Endothelial cell of umbilical vein (primary cell): ENCODE results near the gene OR2Y1. TPM values are rescaled to one million over a fixed set of nuclear protein-coding genes. Genes with fewer than 3 reads are reported as not detected.

Experiments
- BruUV-seq: library from RNA; stranded (reverse); fragments of 400-500 nt; replicated peaks from 2 replicates; lab custom pipeline; 2021; lab: Mats Ljungman, UMichigan
- CTCF ChIA-PET: fragments of 300-600, 350-600 bp; sonication (Branson Sonifier 250); formaldehyde crosslinking; loops from one replicate; lab custom pipeline; 2021; ENCODE audit warnings: antibody characterized with exemption, inconsistent platforms; lab: Charles Lee
- POLR2A ChIA-PET: fragments of 300-600, 350-600 bp; sonication (Branson Sonifier 250); formaldehyde crosslinking; loops from one replicate; lab custom pipeline; 2021; ENCODE audit warnings: antibody characterized with exemption, inconsistent platforms; lab: Charles Lee
- DNase-seq: peaks from one replicate; pipeline ENCODE4 v3.0.0-alpha.2; 2011; ENCODE audit warnings: low read depth, low spot score
- FAIRE-seq: peaks from 2 replicates; lab custom pipeline; 2011; peaks lifted over from hg19 to GRCh38; lab: Jason Lieb, UNC
- H2AFZ ChIP-seq: 2 replicates; pipeline ENCODE4 v1.6.0; 2012; ENCODE audit warnings: low read depth, low read length, control low read depth, inconsistent platforms
- H3K27ac ChIP-seq: 2 replicates; pipeline ENCODE4 v1.5.1; 2011; ENCODE audit warnings: low read depth, mild to moderate bottlenecking, control low read depth, low read length, moderate library complexity; ENCODE audit not compliant: insufficient read depth
- H3K27me3 ChIP-seq, 2 experiments: 2 replicates each; pipeline versions ENCODE4 v1.6.0 to v1.6.1; 2011; ENCODE audit warnings: low read length in 2 of 2, mixed read lengths in 1 of 2; ENCODE audit not compliant: control insufficient read depth in 2 of 2, insufficient read depth in 2 of 2
- H3K36me3 ChIP-seq, 2 experiments: 2 replicates in 1 of 2; 3 replicates in 1 of 2; pipeline ENCODE4 v1.5.1; 2011; ENCODE audit warnings: low read length in 2 of 2, mild to moderate bottlenecking in 1 of 2, moderate library complexity in 1 of 2; ENCODE audit not compliant: control insufficient read depth in 2 of 2, insufficient read depth in 2 of 2; ENCODE audit errors: extremely low read depth in 1 of 2
- H3K4me1 ChIP-seq: 3 replicates; pipeline ENCODE4 v1.5.1; 2011; ENCODE audit warnings: mild to moderate bottlenecking, low read length; ENCODE audit not compliant: control insufficient read depth, insufficient read depth; ENCODE audit errors: extremely low read depth
- H3K4me2 ChIP-seq: 2 replicates; pipeline ENCODE4 v1.6.1; 2011; ENCODE audit warnings: low read length, control low read depth, mixed read lengths; ENCODE audit not compliant: insufficient read depth
- H3K4me3 ChIP-seq, 3 experiments: fragments of 200-600 bp in 1 of 3; sonication (generic), shearing (Covaris generic) in 1 of 3; replicated peaks in 1 of 3; 2 replicates each; pipeline ENCODE4 v1.5.1; 2011 to 2016; ENCODE audit warnings: control low read depth in 3 of 3, low read length in 3 of 3, mild to moderate bottlenecking in 2 of 3, inconsistent platforms in 1 of 3, low read depth in 1 of 3, moderate library complexity in 1 of 3; ENCODE audit not compliant: insufficient read depth in 1 of 3
- H3K79me2 ChIP-seq: 2 replicates; pipeline ENCODE4 v1.6.0; 2012; ENCODE audit warnings: low read length, inconsistent platforms; ENCODE audit not compliant: control insufficient read depth, insufficient read depth
- H3K9ac ChIP-seq: replicated peaks from 2 replicates; pipeline ENCODE3; 2011; ENCODE audit warnings: low read length, control low read depth; ENCODE audit not compliant: insufficient read depth; ENCODE audit errors: extremely low read depth
- H3K9me1 ChIP-seq: replicated peaks from 3 replicates; pipeline ENCODE4 v1.6.0; 2011; ENCODE audit warnings: mild to moderate bottlenecking, low read length; ENCODE audit not compliant: control insufficient read depth, insufficient read depth; ENCODE audit errors: extremely low read depth
- H3K9me3 ChIP-seq: replicated peaks from 2 replicates; pipeline ENCODE4 v1.5.1; 2012; ENCODE audit warnings: low read length, inconsistent platforms; ENCODE audit not compliant: control insufficient read depth, insufficient read depth
- H4K20me1 ChIP-seq: replicated peaks from 2 replicates; pipeline ENCODE3; 2011; ENCODE audit warnings: mild to moderate bottlenecking, low read length; ENCODE audit not compliant: control insufficient read depth, insufficient read depth; ENCODE audit errors: extremely low read depth
- CTCF ChIP-seq, 2 donors: IDR thresholded peaks; 1 replicate in 1 of 2; 2 replicates in 1 of 2; pipeline ENCODE4 v1.5.1; 2011; ENCODE audit warnings: low read length in 2 of 2, mild to moderate bottlenecking in 2 of 2, moderate library complexity in 2 of 2, control low read depth in 1 of 2, inconsistent platforms in 1 of 2, low read depth in 1 of 2; ENCODE audit not compliant: insufficient read depth in 1 of 2; ENCODE audit errors: extremely low read depth in 1 of 2
- EZH2 ChIP-seq: IDR thresholded peaks from 2 replicates; pipeline ENCODE4 v1.6.1; 2012; ENCODE audit warnings: borderline replicate concordance, low read depth, mild to moderate bottlenecking, moderate library complexity, low read length, inconsistent platforms; ENCODE audit not compliant: severe bottlenecking
- FOS ChIP-seq: IDR thresholded peaks from 2 replicates; pipeline ENCODE4 v1.6.1; 2011; ENCODE audit warnings: mild to moderate bottlenecking, low read length, moderate library complexity, borderline replicate concordance; ENCODE audit not compliant: insufficient read depth
- GATA2 ChIP-seq: IDR thresholded peaks from 2 replicates; pipeline ENCODE4 v1.7.0; 2011; ENCODE audit warnings: low read depth, mild to moderate bottlenecking, moderate library complexity, mixed read lengths, low read length; ENCODE audit not compliant: insufficient read length, insufficient read depth
- JUN ChIP-seq: IDR thresholded peaks from 2 replicates; pipeline ENCODE4 v1.6.1; 2011; ENCODE audit warnings: borderline replicate concordance, low read depth; ENCODE audit not compliant: insufficient read length, insufficient read depth
- MAX ChIP-seq: IDR thresholded peaks from 2 replicates; pipeline ENCODE4 v1.6.1; 2011; ENCODE audit not compliant: insufficient read depth, insufficient read length
- MYC ChIP-seq: IDR thresholded peaks from one replicate; pipeline ENCODE4 v1.6.1; 2011; ENCODE audit warnings: mild to moderate bottlenecking, low read depth, low read length
- POLR2A ChIP-seq: IDR thresholded peaks from 2 replicates; pipeline ENCODE4 v1.6.1; 2012; ENCODE audit warnings: low read depth, mild to moderate bottlenecking, control low read depth, low read length
- POLR2AphosphoS5 ChIP-seq: IDR thresholded peaks from 2 replicates; pipeline ENCODE4 v1.6.1; 2012; ENCODE audit warnings: low read depth, mild to moderate bottlenecking, control low read depth, low read length, moderate library complexity; ENCODE audit not compliant: insufficient read depth
- dilution Hi-C: fragments of 300-500 bp; cut with MboI; formaldehyde crosslinking; loops from one replicate; pipeline ENCODE4 v1.15.0; 2019; ENCODE audit warnings: low sequenced_read_pairs; ENCODE audit not compliant: extremely low pct_ligation_motif_present
- intact Hi-C: fragments of 100-400 bp; cut with micrococcal nuclease; formaldehyde crosslinking; loops from one replicate; pipeline ENCODE4 v1.10.0; 2022
- polyA plus RNA-seq, 4 experiments: library from polyadenylated mRNA; depleted of rRNA in 3 of 4; stranded (reverse) in 3 of 4; unstranded in 1 of 4; fragments of >200 nt; gene quantifications; 2 replicates each; pipeline versions ENCODE4 v1.2.1 to v1.2.3, GENCODE V29; 2011 to 2012; ENCODE audit warnings: missing spikeins in 1 of 4
- total RNA-seq: library from RNA; stranded (reverse); gene quantifications from 2 replicates; pipeline ENCODE4 v1.2.3, GENCODE V29; 2021

OR2Y1 gene
- total and polyA plus RNA-seq, 2 donors (not counting 3 experiments of a cell fraction or from before 2014, with no cell fraction given), result not detected

- no peak for FAIRE-seq
- BruUV-seq, result no TSS peak
Measured at GRCh38 chr5:180736536-180736935, 3.3 kb downstream of the OR2Y1 start.

More at GRCh38 chr5:180736536-180736935, 3.3 kb downstream of the OR2Y1 start:
- intact Hi-C loops, result no loop called here
- no peak overlapping the region for H3K27ac ChIP-seq
- ChIA-PET CTCF (interaction anchor here (1.4 kb wide), 1 partner anchor 18 kb away, joined by 5 read pairs; no protein-coding TSS in a partner anchor), POLR2A (no interaction called here)
- TF ChIP-seq POLR2AphosphoS5 (no peak), POLR2A (no peak), CTCF (IDR thresholded peaks at IDR 0.05; ENCODE audit: extremely low read depth in 1 of 2, insufficient read depth in 1 of 2, low read depth in 1 of 2, low read length in 2 of 2) (no peak), EZH2 (no peak), JUN (no peak), GATA2 (no peak), MAX (no peak), FOS (no peak), MYC (no peak)
- no peaks in the 10 kb centered on the region for H3K79me2 ChIP-seq
- H3K9ac ChIP-seq, result no peak overlapping the region
- no peaks in the 10 kb centered on the region for H3K9me3 ChIP-seq
- no peaks in the 10 kb centered on the region for H3K27me3 ChIP-seq
- no peaks in the 10 kb centered on the region for H3K4me1 ChIP-seq
- H2AFZ ChIP-seq, result no peak overlapping the region
- dilution Hi-C loops, result no loop called here
- no peak for DNase-seq
- no peaks in the 10 kb centered on the region for H4K20me1 ChIP-seq
- no peaks in the 10 kb centered on the region for H3K36me3 ChIP-seq
- H3K9me1 ChIP-seq, result no peaks in the 10 kb centered on the region
- H3K4me2 ChIP-seq, result no peak overlapping the region
- H3K4me3 ChIP-seq, result no peak overlapping the region
